NCI-H187 treated with DMSO at 0.1 percent for 48 hours (cell line): ENCODE data around the gene HFE.
A peak's percentile ranks its signal among the peaks of the same experiment; 100 is the strongest.
"Not testable (repeated sequence)": the region's sequence is repeated elsewhere in the genome, so short reads cannot be mapped to it uniquely, and the experiment has no call there.

Experiments used
- DNase-seq: peaks from one replicate; lab custom pipeline; 2025; lab: John Stamatoyannopoulos, UW

Gene HFE

GRCh38 chr6:26113570-26113969, 26.3 kb downstream of the HFE start:
- DNase-seq = no peak

DNA sequence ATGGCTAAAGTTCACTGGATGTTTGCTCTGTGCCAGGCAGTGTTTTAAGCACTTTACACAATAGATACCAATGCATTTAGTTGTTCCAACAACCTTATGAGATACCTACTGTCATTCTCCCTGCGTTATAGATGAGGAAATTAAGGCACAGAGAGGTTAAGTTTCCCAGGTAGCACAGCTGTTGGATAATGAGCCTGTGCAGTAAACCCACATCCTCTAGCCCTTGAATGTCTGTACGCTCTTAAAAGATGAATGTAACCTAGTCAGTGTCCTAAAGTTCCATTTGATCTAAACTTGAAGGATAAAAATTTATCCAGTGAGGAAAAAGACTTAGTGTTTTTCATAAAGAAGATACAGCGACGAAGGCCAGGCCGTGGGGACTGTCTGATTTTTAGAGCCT, 28.0 kb downstream of the HFE start:
- no peak for DNase-seq

DNA sequence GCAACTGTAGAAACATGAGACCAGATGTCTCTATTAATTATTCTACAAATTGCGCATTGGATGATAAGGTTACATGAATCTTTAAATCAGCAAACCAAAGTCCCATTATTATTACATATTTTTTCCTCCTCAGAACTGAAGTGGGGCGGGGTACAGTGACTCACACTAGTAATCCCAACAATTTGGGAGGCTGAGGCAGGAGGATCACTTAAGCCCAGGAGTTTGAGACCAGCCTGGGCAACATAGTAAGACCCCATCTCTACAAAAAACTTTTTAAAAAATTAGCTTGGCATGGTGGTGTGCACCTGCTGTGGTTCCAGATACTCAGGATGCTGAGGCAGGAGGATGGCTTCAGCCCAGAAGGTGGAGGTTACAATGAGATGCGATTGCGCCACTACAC, 29.0 kb downstream of the HFE start:
- no peak for DNase-seq

DNA sequence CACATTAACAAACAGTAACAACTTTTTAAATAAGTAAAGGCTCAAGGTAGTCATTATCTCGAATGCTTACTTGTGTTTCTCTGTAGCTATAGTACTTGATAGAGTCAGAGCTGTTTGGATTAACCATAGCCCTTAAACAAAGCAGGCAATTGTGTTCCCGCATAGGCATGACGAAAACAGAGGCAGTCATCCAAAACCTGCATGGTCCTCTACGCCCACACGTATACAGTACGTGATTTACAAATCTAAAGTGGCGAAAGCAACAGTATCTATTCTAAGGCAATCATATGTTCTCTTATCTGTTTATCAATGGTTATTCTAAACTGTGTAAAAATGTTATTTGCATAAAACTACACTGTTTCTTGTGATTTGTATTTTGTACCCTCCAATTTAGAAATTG, 31.8 kb downstream of the HFE start:
- DNase-seq = peak; percentile 62

- DNase-seq = not testable (repeated sequence)
These were observed 32.9 kb downstream of the HFE start for GRCh38 chr6:26120115-26120514.

- no peak for DNase-seq
These were observed 33.5 kb downstream of the HFE start for GRCh38 chr6:26120807-26121140.

- no peak for DNase-seq
These were observed 34.1 kb downstream of the HFE start for GRCh38 chr6:26121141-26122004.

GRCh38 chr6:26122005-26122388, 34.8 kb downstream of the HFE start:
- DNase-seq = no peak

GRCh38 chr6:26122402-26122792, 35.2 kb downstream of the HFE start:
- DNase-seq = no peak

DNA sequence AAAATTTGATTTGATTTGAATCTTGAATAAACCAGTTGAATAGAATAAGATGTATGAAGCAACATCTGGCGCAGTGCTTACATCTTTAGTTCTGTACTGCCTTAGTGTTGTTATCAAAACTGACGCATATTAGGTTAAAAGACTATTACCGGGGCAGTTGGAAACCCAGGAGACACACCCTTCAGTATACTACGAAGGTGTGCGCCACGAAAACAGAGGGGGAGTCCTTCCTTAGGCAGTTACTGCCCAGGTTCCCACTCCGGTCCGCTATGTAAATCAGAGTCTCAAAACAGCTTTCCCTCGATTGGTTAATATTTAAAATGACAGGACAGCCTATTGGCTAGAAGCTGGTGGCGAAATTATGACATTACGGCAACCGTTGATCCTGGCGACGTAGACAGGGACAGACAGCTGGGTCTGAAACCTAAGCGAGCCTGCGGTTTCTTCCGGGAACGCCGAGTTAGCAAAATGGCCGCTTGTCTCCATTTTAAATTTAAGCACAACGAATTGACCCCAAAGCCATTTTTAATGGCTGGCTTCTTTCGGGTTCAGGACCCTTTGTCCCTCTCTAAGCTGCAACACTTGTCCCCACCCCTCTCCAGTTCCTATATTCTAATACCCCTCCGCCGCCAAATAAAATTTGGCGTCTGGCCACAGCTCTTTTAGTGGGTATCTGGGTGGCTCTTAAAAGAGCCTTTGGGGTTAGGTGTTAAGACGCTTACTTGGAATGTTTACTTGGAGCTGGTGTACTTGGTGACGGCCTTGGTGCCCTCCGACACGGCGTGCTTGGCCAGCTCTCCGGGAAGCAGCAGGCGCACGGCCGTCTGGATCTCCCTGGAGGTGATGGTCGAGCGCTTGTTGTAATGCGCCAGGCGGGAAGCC, 35.8 kb downstream of the HFE start:
- DNase-seq = peak; percentile 97

GRCh38 chr6:26123675-26123946, 36.4 kb downstream of the HFE start:
- DNase-seq = no peak

DNA sequence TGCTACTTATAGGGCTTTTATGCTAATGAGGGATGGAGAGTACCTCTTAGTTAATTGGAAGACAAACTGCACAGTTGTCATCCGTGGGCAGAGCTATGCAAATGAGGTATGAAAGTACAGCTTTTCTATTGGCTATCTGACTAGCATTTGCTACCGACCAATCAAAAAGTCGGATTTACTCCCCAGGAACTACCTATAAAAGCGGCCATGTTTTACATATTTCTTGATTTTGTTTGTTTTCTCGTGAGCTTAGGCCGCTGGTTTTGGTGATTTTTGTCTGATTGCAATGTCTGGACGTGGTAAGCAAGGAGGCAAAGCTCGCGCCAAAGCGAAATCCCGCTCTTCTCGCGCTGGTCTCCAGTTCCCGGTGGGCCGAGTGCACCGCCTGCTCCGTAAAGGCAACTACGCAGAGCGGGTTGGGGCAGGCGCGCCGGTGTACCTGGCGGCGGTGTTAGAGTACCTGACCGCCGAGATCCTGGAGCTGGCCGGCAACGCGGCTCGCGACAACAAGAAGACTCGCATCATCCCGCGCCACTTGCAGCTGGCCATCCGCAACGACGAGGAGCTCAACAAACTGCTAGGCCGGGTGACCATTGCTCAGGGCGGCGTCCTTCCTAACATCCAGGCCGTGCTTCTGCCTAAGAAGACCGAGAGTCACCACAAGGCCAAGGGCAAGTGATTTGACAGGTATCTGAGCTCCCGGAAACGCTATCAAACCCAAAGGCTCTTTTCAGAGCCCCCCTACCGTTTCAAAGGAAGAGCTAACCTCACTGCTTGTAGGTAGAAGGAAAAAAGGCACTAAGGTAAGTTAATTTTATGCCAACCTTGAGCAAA, 36.9 kb downstream of the HFE start:
- peak; percentile 92 for DNase-seq

DNA sequence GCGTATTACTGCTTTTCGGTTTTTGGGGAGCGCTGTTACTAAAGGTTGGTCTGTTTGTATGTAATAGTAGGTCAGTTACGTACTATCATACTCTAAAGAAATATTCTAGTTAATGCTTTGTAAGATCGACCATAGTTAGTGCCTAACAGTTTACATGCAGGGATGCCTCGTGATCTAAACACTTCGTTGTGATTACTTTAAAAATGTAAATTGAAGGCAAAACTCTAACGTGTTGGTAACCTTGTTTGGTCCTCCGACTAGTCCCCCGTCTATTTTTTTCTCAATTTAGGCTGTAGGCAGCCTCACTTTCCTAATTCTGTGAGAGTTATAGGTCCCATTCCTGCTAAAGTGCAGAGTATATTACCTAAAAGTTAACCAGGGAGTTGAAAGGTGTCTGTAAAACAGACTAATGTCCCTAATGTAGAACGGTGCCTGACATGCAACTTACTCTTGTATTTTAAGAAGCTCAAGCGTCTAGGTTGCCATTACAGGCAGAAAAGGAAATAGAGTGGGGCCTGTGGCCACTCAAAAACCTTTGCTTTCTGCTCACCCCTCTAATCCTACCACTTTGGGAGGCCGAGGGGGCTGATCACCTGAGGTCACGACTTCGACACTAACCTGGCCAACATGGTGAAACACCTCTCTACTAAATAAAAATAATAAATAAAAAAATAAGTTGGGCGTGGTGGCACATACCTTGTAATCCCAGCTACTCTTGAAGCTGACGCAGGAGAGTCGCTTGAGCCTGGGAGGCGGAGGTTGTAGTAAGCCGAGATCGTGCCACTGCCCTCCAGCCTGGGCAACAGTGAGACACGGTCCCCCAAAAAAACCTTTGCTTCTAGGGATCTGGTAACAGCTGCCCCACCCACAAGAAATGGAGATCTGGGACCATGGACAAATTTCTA, 37.8 kb downstream of the HFE start:
- DNase-seq = no peak

DNA sequence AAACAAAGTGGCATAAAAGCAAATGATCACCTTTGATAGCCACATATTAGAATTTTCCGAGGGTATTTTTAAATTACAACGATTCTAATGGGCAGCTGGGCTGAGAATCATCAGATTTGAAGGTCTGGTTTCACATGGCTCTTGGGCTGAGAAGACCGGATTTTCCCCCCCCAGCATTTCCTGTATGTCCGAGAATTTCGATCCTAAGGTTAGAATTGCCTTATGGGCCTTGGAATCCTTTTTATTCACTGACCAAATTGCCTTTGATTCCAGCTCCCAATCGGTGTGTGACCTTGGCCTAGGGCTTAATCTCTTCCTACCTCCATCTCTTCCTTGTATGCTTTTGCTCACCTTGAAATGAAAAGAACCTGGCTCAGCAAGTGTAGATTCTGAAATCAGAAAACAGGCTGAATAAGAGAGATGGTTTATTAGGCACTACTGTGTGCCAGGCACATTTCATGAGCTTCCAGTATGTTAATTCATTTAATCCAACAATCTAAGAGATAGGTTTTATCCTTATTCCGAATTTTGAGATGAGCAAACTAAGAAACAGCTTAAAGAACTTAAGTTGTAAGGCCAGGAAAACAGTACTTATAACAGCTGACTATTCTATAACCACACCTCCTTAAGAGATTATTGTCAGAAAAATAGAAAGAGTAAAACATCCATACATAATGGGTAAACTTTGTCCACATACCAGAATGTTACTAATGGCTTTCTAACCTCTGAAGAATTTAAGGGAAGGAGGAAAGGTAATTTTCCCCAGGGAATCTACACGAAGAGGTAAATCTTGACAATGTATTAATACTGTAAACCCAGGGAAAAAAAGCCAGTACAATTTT, 39.4 kb downstream of the HFE start:
- no peak for DNase-seq

- DNase-seq = no peak
These were observed 41.0 kb downstream of the HFE start for GRCh38 chr6:26128013-26128771.

DNA sequence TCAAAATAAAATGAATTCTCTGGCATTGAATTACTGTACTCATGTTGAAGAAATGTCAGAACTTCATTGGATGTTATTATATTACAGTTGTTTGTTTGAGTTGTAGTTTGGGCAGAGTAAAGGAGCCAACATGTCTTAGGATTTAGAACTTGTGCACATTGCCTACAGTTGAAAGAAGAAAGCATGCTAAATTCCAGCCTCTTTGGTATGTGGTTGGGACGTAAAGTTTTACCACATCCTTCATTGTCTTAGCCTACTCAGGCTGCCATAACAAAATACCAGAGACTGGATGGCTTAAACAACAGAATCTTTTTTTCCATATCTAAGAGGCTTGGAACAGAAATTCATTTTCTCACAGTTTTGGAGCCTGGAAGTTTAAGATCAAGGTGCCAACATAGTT, 42.4 kb downstream of the HFE start:
- no peak for DNase-seq

- no peak for DNase-seq
These were observed 43.5 kb downstream of the HFE start for GRCh38 chr6:26130581-26131249.

DNA sequence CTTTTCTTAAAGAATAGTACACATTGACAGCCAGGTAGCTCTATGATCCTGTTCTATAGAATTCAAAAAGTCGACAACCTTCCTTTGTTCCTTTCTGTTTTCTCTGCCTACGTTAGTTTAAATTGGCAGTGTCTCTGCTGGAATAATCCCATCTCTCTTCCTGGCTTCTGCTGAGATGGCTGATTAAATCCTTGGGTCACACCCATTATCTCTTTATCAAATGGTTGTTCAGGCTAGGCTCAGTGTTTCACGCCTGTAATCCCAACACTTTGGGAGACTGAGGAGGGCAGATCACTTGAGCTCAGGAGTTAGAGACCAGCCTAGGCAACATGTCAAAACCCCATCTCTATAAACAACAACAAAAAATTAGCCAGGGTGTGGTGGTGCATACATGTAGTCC, 44.4 kb downstream of the HFE start:
- DNase-seq = no peak

- DNase-seq = no peak
These were observed 46.5 kb downstream of the HFE start for GRCh38 chr6:26133730-26134129.
